Measurements from ENCODE around the gene OSM. TPM values are rescaled to one million over a fixed set of nuclear protein-coding genes. Genes with fewer than 3 reads are reported as not detected.

OSM gene
- total and polyA plus RNA-seq, 8 donors, result 0.17 to 6.3 (median 0.58) TPM

DNA sequence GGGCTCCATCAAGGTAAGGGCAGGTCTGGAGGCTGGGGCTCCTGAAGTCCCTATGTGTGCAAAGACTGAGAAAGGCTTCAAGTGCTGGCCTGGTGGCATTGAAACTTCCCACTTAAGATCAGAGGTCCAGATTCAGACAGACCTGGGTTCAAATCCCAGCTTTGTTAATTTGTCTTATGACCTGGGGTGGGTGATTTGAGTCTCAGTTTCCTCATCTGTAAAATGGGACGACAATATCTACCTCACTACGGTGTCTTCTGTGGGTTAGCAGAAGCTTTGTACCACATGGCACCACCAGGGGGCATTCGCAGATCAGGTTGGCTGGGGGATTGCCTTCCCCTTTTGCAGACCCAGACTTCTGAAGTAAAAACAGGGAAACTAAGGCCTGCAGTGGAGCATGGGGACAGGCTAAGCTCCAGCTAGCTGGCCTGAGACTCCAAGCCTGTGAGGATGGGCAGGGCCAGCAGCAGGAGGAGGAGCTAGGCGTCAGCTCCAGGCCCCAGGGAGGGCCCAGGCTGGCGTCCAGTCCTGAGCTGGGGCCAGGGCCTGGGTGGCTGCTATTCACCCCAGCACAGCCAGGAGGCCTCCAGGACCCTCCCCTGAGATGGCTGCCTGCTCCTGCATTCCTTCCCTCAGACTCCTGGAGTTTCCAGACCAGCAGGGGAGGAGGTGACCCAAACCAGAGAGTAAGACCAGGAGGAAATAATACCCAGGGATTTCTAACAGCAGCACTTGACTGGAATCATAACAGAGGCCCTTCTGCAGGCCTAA lies 21.2 kb upstream of the OSM start:
- TF ChIP-seq, protein P1, sequence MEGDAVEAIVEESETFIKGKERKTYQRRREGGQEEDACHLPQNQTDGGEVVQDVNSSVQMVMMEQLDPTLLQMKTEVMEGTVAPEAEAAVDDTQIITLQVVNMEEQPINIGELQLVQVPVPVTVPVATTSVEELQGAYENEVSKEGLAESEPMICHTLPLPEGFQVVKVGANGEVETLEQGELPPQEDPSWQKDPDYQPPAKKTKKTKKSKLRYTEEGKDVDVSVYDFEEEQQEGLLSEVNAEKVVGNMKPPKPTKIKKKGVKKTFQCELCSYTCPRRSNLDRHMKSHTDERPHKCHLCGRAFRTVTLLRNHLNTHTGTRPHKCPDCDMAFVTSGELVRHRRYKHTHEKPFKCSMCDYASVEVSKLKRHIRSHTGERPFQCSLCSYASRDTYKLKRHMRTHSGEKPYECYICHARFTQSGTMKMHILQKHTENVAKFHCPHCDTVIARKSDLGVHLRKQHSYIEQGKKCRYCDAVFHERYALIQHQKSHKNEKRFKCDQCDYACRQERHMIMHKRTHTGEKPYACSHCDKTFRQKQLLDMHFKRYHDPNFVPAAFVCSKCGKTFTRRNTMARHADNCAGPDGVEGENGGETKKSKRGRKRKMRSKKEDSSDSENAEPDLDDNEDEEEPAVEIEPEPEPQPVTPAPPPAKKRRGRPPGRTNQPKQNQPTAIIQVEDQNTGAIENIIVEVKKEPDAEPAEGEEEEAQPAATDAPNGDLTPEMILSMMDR (IDR thresholded peaks at IDR 0.05), result peak; percentile 59 to 79
- peak overlapping the region; percentile 85 to 88 for H3K27ac ChIP-seq
- intact Hi-C loops (cut with DNase I), result loop anchor here (5.0 to 10.0 kb wide), 2 partner anchors 97 to 99 kb away; partner anchors contain the start of gene RNF215 (in 2 of the 2)
- H3K27me3 ChIP-seq, result no peaks in the 10 kb centered on the region
- H3K4me1 ChIP-seq, result peaks cover 31 to 67% of the 10 kb centered on the region in 2 donors
- H3K36me3 ChIP-seq, result peaks cover 0 to 27% of the 10 kb centered on the region in 2 donors
- peak overlapping the region; percentile 89 to 96 for H3K4me3 ChIP-seq
- peak; percentile 75 for ATAC-seq
- DNase-seq, result peak; percentile 79 to 92 (median 90)
- no peaks in the 10 kb centered on the region for H3K9me3 ChIP-seq

DNA sequence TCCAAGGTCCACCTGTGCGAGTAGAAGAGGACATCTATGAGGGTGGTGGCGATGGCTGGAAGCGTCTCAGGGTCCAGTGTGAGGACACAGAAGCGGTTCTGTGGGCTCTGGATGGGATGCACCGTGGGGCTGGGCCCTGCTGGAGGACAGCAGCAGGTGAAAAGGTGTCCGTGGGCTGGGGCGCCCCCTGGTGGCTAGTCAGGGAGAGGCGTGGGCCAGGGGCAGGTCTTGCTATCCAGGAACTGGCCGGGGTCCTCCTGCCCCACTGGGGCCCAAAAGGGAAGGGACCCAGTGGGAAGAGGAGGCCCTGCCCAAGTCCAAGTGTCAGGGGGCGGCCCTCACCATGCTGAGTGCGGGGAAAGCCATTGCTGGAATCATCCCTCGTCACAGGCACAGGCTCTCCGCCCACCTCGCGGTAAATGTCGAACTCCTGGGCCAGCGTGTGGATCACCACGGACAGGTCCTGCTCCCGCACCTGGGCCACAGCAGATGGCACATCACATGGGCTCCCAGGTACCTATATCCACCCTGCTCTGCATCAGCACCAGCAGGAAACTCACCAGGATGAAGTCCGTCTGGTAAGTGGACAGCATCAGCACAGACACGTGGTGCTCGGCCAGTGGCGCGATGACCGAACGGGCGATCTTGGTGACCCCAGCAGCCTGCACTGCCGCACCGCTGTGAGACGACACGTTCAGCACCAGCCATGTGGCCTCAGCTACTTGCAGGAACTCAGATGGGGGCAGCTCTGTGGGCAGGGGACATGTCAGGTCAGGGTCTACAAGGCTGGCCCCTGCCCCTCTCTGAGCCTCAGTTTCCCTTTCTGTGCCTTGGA lies 20.4 kb upstream of the OSM start:
- Histone ChIP-seq H3K9me3 (no peaks in the 10 kb centered on the region), H3K27ac (no peak overlapping the region), H3K27me3 (no peaks in the 10 kb centered on the region), H3K4me3 (no peak overlapping the region), H3K36me3 (peaks cover 0 to 19% of the 10 kb centered on the region in 2 donors), H3K4me1 (peaks cover 31 to 69% of the 10 kb centered on the region in 2 donors)
- DNase-seq, result peak in 2 of 4 donors; percentile 83 to 97
- TF ChIP-seq, protein P1 (IDR thresholded peaks at IDR 0.05), result peak; percentile 84 to 96
- intact Hi-C loops (cut with DNase I), result loop anchor here (5.0 to 10.0 kb wide), 2 partner anchors 98 to 100 kb away; partner anchors contain the start of gene RNF215 (in 2 of the 2)
- ATAC-seq, result no peak

DNA sequence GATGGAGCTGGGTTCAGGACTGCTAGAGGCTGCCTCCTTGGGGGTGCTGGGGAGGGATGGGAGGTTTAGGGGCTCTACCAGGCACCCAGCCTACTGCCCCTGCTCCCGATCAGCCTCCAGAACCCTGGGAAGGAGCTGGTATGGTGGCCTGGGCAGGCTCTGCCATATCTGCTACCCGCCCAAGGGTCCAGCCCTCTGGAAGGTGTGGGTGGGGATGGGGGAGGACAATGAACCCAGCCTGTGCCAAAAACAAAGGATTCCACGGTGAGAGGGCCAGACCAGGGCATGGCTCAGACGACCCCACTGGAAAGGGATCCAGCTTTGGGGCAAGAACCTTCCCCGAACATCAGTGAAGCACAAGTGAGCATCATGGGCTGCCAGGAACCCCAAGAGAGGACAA lies 19.7 kb upstream of the OSM start:
- Histone ChIP-seq H3K9me3 (no peaks in the 10 kb centered on the region), H3K27me3 (no peaks in the 10 kb centered on the region), H3K27ac (no peak overlapping the region), H3K4me3 (no peak overlapping the region), H3K4me1 (peaks cover 29 to 67% of the 10 kb centered on the region in 2 donors), H3K36me3 (peaks cover 0 to 12% of the 10 kb centered on the region in 2 donors)
- DNase-seq, result no peak
- intact Hi-C loops (cut with DNase I), result loop anchor here (5.0 to 10.0 kb wide), 2 partner anchors 98 to 101 kb away; partner anchors contain the start of gene RNF215 (in 2 of the 2)
- ATAC-seq, result no peak
- TF ChIP-seq, protein P1 (IDR thresholded peaks at IDR 0.05), result no peak

DNA sequence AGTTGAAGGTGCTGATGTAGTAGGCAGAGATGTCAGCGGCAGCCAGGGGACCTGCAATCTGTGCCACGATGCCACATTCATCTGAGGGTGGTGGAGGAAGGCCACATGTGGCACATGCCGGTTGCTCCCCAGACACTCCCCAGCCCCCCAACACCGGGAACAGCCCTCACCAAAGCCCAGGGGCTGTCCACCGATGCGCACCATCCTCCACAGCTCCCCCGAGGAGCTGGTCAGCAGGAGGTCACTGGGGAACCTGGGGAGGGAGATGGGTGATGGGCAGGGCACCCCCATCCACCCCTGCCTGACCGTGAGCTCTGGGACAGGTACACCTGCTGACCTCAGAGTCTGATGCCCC lies 19.2 kb upstream of the OSM start:
- DNase-seq (peak in 1 of 4 donors; percentile 66), ATAC-seq (no peak)
- no peak overlapping the region for H3K4me3 ChIP-seq
- H3K4me1 ChIP-seq, result peaks cover 24 to 62% of the 10 kb centered on the region in 2 donors
- no peak overlapping the region for H3K27ac ChIP-seq
- H3K27me3 ChIP-seq, result no peaks in the 10 kb centered on the region
- no peaks in the 10 kb centered on the region for H3K9me3 ChIP-seq
- TF ChIP-seq, protein P1 (IDR thresholded peaks at IDR 0.05), result no peak
- intact Hi-C loops (cut with DNase I), result loop anchor here (5.0 to 10.0 kb wide), 2 partner anchors 99 to 101 kb away; partner anchors contain the start of gene RNF215 (in 2 of the 2)
- H3K36me3 ChIP-seq, result peaks cover 0 to 12% of the 10 kb centered on the region in 2 donors

Data from left lung (tissue), 10 donors.